ENCODE measurements around the gene HSDL2.
A peak's percentile ranks its signal among the peaks of the same experiment; 100 is the strongest.

Gene HSDL2

DNA sequence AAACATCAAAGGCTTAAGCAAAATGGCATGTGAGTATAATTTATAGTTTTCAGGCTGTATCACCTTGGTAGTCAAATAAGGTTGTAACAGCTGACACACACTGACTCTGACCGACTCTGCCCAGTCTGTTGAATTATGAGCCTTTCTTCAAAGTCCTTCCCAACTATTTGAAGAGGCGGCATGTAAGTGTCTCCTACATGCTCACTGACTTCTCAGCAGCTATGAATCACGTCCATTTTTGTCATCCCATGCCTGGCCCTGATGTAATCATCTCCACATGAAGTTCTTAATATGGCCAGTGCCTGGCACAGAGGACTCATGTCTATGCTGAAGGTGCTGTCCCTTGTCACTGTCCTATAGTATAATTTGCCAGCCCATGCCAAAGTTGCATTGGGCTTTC is 41.3 kb upstream of the HSDL2 start:
- Histone ChIP-seq H3K36me3 (ENCODE audit: control insufficient read depth in 1 of 2, insufficient read depth in 2 of 2, low read depth in 1 of 2, low read length in 2 of 2) (no peaks in the 10 kb centered on the region), H3K18ac (ENCODE audit: low read depth in 1 of 2, low read length in 2 of 2) (no peak overlapping the region), H3K4me2 (ENCODE audit: low read length, poor library complexity, severe bottlenecking) (no peak overlapping the region), H3K27ac (ENCODE audit: low read length, poor library complexity, severe bottlenecking) (peak overlapping the region; percentile 28), H2AFZ (ENCODE audit: low read depth, low read length) (no peak overlapping the region), H3K14ac (ENCODE audit: low read length in 2 of 2) (no peak overlapping the region), H4K8ac (ENCODE audit: low read length) (no peak overlapping the region), H3K4me1 (ENCODE audit: control insufficient read depth, insufficient read depth, low read depth, low read length) (peaks cover 5% of the 10 kb centered on the region), H3K79me1 (replicated peaks; ENCODE audit: low read length, poor library complexity, severe bottlenecking) (no peaks in the 10 kb centered on the region), H2BK12ac (ENCODE audit: low read length in 2 of 2) (no peak overlapping the region), H2AK5ac (ENCODE audit: low read length, severe bottlenecking) (no peak overlapping the region), H3K9me3 (ENCODE audit: control insufficient read depth, low read length) (no peaks in the 10 kb centered on the region), H2BK5ac (ENCODE audit: low read depth, low read length, poor library complexity, severe bottlenecking) (no peak overlapping the region), H3K9ac (ENCODE audit: low read length) (peak overlapping the region; percentile 20), H3K4ac (ENCODE audit: low read depth in 1 of 2, low read length in 2 of 2) (no peak overlapping the region), H3K4me3 (ENCODE audit: insufficient read depth in 1 of 2, low read depth in 1 of 2, low read length in 2 of 2) (no peak overlapping the region), H3K27me3 (ENCODE audit: control insufficient read depth in 1 of 2, insufficient read depth in 1 of 2, low read length in 2 of 2) (no peaks in the 10 kb centered on the region), H4K91ac (ENCODE audit: low read length) (no peak overlapping the region), H2BK120ac (ENCODE audit: low read depth, low read length) (no peak overlapping the region), H2BK15ac (ENCODE audit: low read depth, poor library complexity, severe bottlenecking) (no peak overlapping the region), H3K23ac (ENCODE audit: low read length in 2 of 2) (no peak overlapping the region)
- 43% methylated on average over 3 of the region's 3 CpGs for WGBS
- peak; percentile 48 for DNase-seq

DNA sequence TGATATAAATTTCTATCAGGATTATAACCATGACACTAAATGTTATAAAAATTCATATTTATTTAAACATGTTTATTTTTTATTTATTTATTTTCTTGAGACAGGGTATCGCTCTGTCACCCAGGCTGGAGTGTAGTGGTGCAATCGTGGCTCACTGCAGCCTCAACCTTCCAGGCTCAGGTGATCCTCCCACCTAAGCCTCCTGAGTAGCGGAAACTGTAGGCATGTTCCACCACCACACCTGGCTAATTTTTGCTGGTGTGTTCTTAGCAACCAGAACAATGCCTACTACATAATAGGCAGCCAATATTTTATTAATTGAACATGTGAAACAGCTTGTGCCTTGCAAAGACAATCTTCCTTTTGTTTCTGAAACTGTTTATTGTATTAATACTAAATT is 40.0 kb upstream of the HSDL2 start:
- no peak overlapping the region for H2AK5ac ChIP-seq (ENCODE audit: low read length, severe bottlenecking)
- no peak overlapping the region for H3K9ac ChIP-seq (ENCODE audit: low read length)
- no peak overlapping the region for H2BK15ac ChIP-seq (ENCODE audit: low read depth, poor library complexity, severe bottlenecking)
- H3K14ac ChIP-seq (ENCODE audit: low read length in 2 of 2): no peak overlapping the region
- WGBS: 95% methylated on average over 2 of the region's 3 CpGs
- H3K23ac ChIP-seq (ENCODE audit: low read length in 2 of 2): no peak overlapping the region
- H3K79me1 ChIP-seq (replicated peaks; ENCODE audit: low read length, poor library complexity, severe bottlenecking): no peaks in the 10 kb centered on the region
- no peak overlapping the region for H2AFZ ChIP-seq (ENCODE audit: low read depth, low read length)
- no peak overlapping the region for H2BK120ac ChIP-seq (ENCODE audit: low read depth, low read length)
- H2BK12ac ChIP-seq (ENCODE audit: low read length in 2 of 2): no peak overlapping the region
- no peaks in the 10 kb centered on the region for H3K9me3 ChIP-seq (ENCODE audit: control insufficient read depth, low read length)
- no peak overlapping the region for H3K18ac ChIP-seq (ENCODE audit: low read depth in 1 of 2, low read length in 2 of 2)
- H4K91ac ChIP-seq (ENCODE audit: low read length): no peak overlapping the region
- no peak overlapping the region for H4K8ac ChIP-seq (ENCODE audit: low read length)
- no peak for DNase-seq
- no peak overlapping the region for H2BK5ac ChIP-seq (ENCODE audit: low read depth, low read length, poor library complexity, severe bottlenecking)
- H3K4me1 ChIP-seq (ENCODE audit: control insufficient read depth, insufficient read depth, low read depth, low read length): peaks cover 5% of the 10 kb centered on the region
- no peak overlapping the region for H3K4ac ChIP-seq (ENCODE audit: low read depth in 1 of 2, low read length in 2 of 2)
- no peak overlapping the region for H3K4me3 ChIP-seq (ENCODE audit: insufficient read depth in 1 of 2, low read depth in 1 of 2, low read length in 2 of 2)
- no peaks in the 10 kb centered on the region for H3K36me3 ChIP-seq (ENCODE audit: control insufficient read depth in 1 of 2, insufficient read depth in 2 of 2, low read depth in 1 of 2, low read length in 2 of 2)
- no peak overlapping the region for H3K4me2 ChIP-seq (ENCODE audit: low read length, poor library complexity, severe bottlenecking)
- no peaks in the 10 kb centered on the region for H3K27me3 ChIP-seq (ENCODE audit: control insufficient read depth in 1 of 2, insufficient read depth in 1 of 2, low read length in 2 of 2)
- no peak overlapping the region for H3K27ac ChIP-seq (ENCODE audit: low read length, poor library complexity, severe bottlenecking)

DNA sequence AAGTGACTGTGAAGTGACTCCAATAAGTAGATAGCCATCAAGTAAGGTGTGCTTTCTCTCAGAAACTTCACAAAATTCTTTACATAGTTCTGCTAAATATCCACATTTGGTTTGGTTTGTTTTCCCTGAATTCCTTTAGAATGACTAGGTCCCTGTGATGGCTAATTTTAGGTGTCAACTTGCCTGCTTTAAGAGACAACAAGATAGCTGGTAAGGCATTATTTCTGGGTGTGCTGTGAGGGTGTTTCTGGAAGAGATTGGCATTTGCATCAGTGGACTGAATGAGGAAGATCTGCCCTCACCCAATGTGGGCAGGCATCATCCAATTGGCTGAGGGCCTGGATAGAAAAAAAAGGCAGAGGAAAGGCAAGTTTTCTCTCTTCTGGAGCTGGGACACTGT is 38.2 kb upstream of the HSDL2 start:
- Histone ChIP-seq H3K36me3 (ENCODE audit: control insufficient read depth in 1 of 2, insufficient read depth in 2 of 2, low read depth in 1 of 2, low read length in 2 of 2) (no peaks in the 10 kb centered on the region), H2BK12ac (ENCODE audit: low read length in 2 of 2) (no peak overlapping the region), H3K9me3 (ENCODE audit: control insufficient read depth, low read length) (no peaks in the 10 kb centered on the region), H4K8ac (ENCODE audit: low read length) (no peak overlapping the region), H3K4ac (ENCODE audit: low read depth in 1 of 2, low read length in 2 of 2) (no peak overlapping the region), H2BK5ac (ENCODE audit: low read depth, low read length, poor library complexity, severe bottlenecking) (no peak overlapping the region), H3K79me1 (replicated peaks; ENCODE audit: low read length, poor library complexity, severe bottlenecking) (no peaks in the 10 kb centered on the region), H3K4me1 (ENCODE audit: control insufficient read depth, insufficient read depth, low read depth, low read length) (peaks cover 5% of the 10 kb centered on the region), H3K18ac (ENCODE audit: low read depth in 1 of 2, low read length in 2 of 2) (no peak overlapping the region), H3K27me3 (ENCODE audit: control insufficient read depth in 1 of 2, insufficient read depth in 1 of 2, low read length in 2 of 2) (no peaks in the 10 kb centered on the region), H4K91ac (ENCODE audit: low read length) (no peak overlapping the region), H2BK120ac (ENCODE audit: low read depth, low read length) (no peak overlapping the region), H3K4me3 (ENCODE audit: insufficient read depth in 1 of 2, low read depth in 1 of 2, low read length in 2 of 2) (no peak overlapping the region), H3K14ac (ENCODE audit: low read length in 2 of 2) (no peak overlapping the region), H2BK15ac (ENCODE audit: low read depth, poor library complexity, severe bottlenecking) (no peak overlapping the region), H2AFZ (ENCODE audit: low read depth, low read length) (peak overlapping the region; percentile 53), H2AK5ac (ENCODE audit: low read length, severe bottlenecking) (peak overlapping the region; percentile 44), H3K4me2 (ENCODE audit: low read length, poor library complexity, severe bottlenecking) (no peak overlapping the region), H3K23ac (ENCODE audit: low read length in 2 of 2) (no peak overlapping the region), H3K27ac (ENCODE audit: low read length, poor library complexity, severe bottlenecking) (peak overlapping the region; percentile 77), H3K9ac (ENCODE audit: low read length) (no peak overlapping the region)
- DNase-seq: no peak

DNA sequence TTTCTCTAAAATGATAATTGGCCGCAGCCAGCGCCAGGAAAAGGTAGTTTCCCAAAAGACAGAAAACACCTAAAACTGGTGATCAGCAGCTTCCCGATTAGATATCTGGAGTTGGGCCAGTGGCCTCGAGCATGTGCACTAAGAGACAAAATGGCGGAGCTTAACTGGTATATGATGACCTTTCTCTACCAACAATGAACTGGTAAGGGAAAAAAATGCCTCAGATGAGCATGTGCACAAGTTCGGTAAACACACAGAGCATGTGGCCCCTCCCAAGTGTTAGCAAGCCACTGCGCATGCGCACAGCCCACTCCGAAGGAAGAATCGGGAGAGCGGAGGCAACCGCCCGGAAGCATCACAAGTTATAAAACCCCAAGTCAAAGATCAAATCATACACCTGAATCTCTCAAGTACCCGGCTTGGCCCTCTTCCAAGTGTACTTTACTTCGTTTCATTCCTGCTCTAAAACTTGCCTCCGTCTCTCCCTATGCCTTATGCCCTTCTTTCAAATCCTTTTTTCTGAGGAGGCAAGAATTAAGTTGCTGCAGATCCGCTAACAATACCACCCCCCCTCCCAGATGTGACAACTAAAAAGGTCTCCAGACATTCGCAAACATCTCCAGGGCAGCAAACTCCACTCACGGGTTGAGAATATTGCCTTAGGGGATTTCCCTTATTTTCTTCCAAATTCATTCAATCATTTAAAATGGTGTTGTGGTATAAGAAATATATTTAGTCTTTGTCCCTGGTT is 31.5 kb upstream of the HSDL2 start:
- Histone ChIP-seq H3K27ac (ENCODE audit: low read length, poor library complexity, severe bottlenecking) (no peak overlapping the region), H2AK5ac (ENCODE audit: low read length, severe bottlenecking) (no peak overlapping the region), H2BK15ac (ENCODE audit: low read depth, poor library complexity, severe bottlenecking) (no peak overlapping the region), H3K4me3 (ENCODE audit: insufficient read depth in 1 of 2, low read depth in 1 of 2, low read length in 2 of 2) (peak overlapping the region in 1 of 2 experiments; percentile 74), H3K18ac (ENCODE audit: low read depth in 1 of 2, low read length in 2 of 2) (no peak overlapping the region), H4K91ac (ENCODE audit: low read length) (no peak overlapping the region), H3K4ac (ENCODE audit: low read depth in 1 of 2, low read length in 2 of 2) (no peak overlapping the region), H2AFZ (ENCODE audit: low read depth, low read length) (no peak overlapping the region), H3K4me2 (ENCODE audit: low read length, poor library complexity, severe bottlenecking) (peak overlapping the region; percentile 44), H3K14ac (ENCODE audit: low read length in 2 of 2) (no peak overlapping the region), H3K36me3 (ENCODE audit: control insufficient read depth in 1 of 2, insufficient read depth in 2 of 2, low read depth in 1 of 2, low read length in 2 of 2) (no peaks in the 10 kb centered on the region), H3K9ac (ENCODE audit: low read length) (peak overlapping the region; percentile 91), H3K79me1 (replicated peaks; ENCODE audit: low read length, poor library complexity, severe bottlenecking) (no peaks in the 10 kb centered on the region), H3K9me3 (ENCODE audit: control insufficient read depth, low read length) (no peaks in the 10 kb centered on the region), H2BK12ac (ENCODE audit: low read length in 2 of 2) (no peak overlapping the region), H2BK5ac (ENCODE audit: low read depth, low read length, poor library complexity, severe bottlenecking) (no peak overlapping the region), H2BK120ac (ENCODE audit: low read depth, low read length) (no peak overlapping the region), H4K8ac (ENCODE audit: low read length) (no peak overlapping the region), H3K27me3 (ENCODE audit: control insufficient read depth in 1 of 2, insufficient read depth in 1 of 2, low read length in 2 of 2) (no peaks in the 10 kb centered on the region), H3K4me1 (ENCODE audit: control insufficient read depth, insufficient read depth, low read depth, low read length) (no peaks in the 10 kb centered on the region), H3K23ac (ENCODE audit: low read length in 2 of 2) (no peak overlapping the region)
- 88% methylated on average over 17 of the region's 19 CpGs for WGBS
- no peak for DNase-seq
